HepG2 (cell line): Measurements from ENCODE around the gene PCAT7. TPM values are rescaled to one million over a fixed set of nuclear protein-coding genes. Genes with fewer than 3 reads are reported as not detected.

Source experiments
- FOXP1 ChIP-seq, 2 experiments: fragments of 450-650 bp in 1 of 2; IDR thresholded peaks; 2 replicates each; pipeline ENCODE4 v1.6.1; 2017 to 2018; ENCODE audit warnings: antibody characterized with exemption in 1 of 2
- HIVEP1 ChIP-seq: sonication (generic); formaldehyde crosslinking; IDR thresholded peaks from 2 replicates; pipeline ENCODE4 v1.4.0; 2020; ENCODE audit warnings: mild to moderate bottlenecking, missing genetic modification reagents
- MLXIP ChIP-seq: sonication (generic); formaldehyde crosslinking; IDR thresholded peaks from 2 replicates; pipeline ENCODE4 v1.9.0; 2021; ENCODE audit warnings: missing genetic modification reagents, borderline replicate concordance
- MXI1 ChIP-seq: IDR thresholded peaks from 3 replicates; pipeline ENCODE4 v1.6.1; 2012; ENCODE audit warnings: low read depth, low read length, inconsistent platforms, borderline replicate concordance
- POLR2AphosphoS5 ChIP-seq: IDR thresholded peaks from 2 replicates; pipeline ENCODE4 v1.6.1; 2012; ENCODE audit warnings: low read depth, low read length
- SUZ12 ChIP-seq: fragments of 150-350 bp; IDR thresholded peaks from 2 replicates; pipeline ENCODE4 v1.6.1; 2014; ENCODE audit warnings: low read depth, low read length
- TERF1 ChIP-seq: sonication (generic); formaldehyde crosslinking; IDR thresholded peaks from 2 replicates; pipeline ENCODE4 v1.8.0; 2022; ENCODE audit warnings: mild to moderate bottlenecking, missing genetic modification reagents, moderate library complexity
- ZFP41 ChIP-seq: sonication (generic); formaldehyde crosslinking; IDR thresholded peaks from 2 replicates; pipeline ENCODE4 v1.4.0; 2020; ENCODE audit warnings: mild to moderate bottlenecking, missing genetic modification reagents, borderline replicate concordance
- polyA plus RNA-seq, 8 experiments: library from polyadenylated mRNA; depleted of rRNA in 3 of 8; stranded (reverse) in 7 of 8; unstranded in 1 of 8; fragments of >200 nt; fragmentation: Illumina TruSeq in 4 of 8; extraction: Trizol in 4 of 8; gene quantifications; 2 replicates each; pipeline versions ENCODE4 v1.2.1 to v1.2.3, GENCODE V29; 2011 to 2016; ENCODE audit warnings: low read depth in 4 of 8, missing spikeins in 1 of 8, mixed read lengths in 1 of 8; ENCODE audit not compliant: insufficient read depth in 1 of 8
- total RNA-seq, 5 experiments: library from RNA; depleted of rRNA; stranded (reverse); fragments of >200 nt; fragmentation: Illumina TruSeq; extraction: Trizol; gene quantifications; 2 replicates each; pipeline ENCODE4 v1.2.3, GENCODE V29; 2016; ENCODE audit warnings: low read depth in 1 of 5
- TF ChIP-seq, protein P1 (sequence below): sonication (generic); formaldehyde crosslinking; IDR thresholded peaks from 2 replicates; pipeline ENCODE4 v1.5.1; 2020; ENCODE audit warnings: missing genetic modification reagents, mild to moderate bottlenecking, borderline replicate concordance

Gene PCAT7
- total and polyA plus RNA-seq, 2 of the 13 experiments (the other 11 are each of a cell fraction or from before 2014, with no cell fraction given): 2.3 to 3.9 TPM

DNA sequence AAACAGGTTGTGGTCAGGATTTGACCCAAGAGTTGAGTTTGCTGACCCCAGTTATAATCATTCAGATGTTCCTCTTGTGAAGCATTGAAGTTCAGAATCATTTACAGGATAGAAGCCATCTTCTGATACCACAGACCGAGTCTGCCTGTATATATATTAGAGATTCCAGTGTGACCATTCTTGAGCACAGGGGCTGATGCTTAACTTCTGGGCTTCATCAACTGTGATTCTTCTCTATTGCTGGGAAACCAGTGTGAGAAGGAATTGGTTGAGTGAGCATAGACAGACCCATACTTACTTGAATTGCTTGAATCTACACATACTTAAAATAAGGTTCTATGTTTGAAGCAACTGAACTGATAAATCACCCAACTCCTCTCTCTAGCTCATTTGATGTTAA is 27.9 kb upstream of the PCAT7 start (continued):
- no peak for TF ChIP-seq MLXIP
- TF ChIP-seq HIVEP1 (CRISPR knock-in tag): no peak
- no peak for TF ChIP-seq TERF1 (CRISPR knock-in tag)
- no peak for TF ChIP-seq SUZ12
- TF ChIP-seq MXI1: no peak
- TF ChIP-seq, protein P1, sequence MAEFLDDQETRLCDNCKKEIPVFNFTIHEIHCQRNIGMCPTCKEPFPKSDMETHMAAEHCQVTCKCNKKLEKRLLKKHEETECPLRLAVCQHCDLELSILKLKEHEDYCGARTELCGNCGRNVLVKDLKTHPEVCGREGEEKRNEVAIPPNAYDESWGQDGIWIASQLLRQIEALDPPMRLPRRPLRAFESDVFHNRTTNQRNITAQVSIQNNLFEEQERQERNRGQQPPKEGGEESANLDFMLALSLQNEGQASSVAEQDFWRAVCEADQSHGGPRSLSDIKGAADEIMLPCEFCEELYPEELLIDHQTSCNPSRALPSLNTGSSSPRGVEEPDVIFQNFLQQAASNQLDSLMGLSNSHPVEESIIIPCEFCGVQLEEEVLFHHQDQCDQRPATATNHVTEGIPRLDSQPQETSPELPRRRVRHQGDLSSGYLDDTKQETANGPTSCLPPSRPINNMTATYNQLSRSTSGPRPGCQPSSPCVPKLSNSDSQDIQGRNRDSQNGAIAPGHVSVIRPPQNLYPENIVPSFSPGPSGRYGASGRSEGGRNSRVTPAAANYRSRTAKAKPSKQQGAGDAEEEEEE (CRISPR knock-in tag): no peak
- no peak for TF ChIP-seq FOXP1 (IDR thresholded peaks at IDR 0.05)
- no peak for TF ChIP-seq FOXP1 (CRISPR knock-in tag; IDR thresholded peaks at IDR 0.05)
- no peak for TF ChIP-seq POLR2AphosphoS5
- no peak for TF ChIP-seq ZFP41 (CRISPR knock-in tag)
- TF ChIP-seq, all 625 proteins: peak for 0
